K562 (cell line): Measurements from ENCODE around the gene TBRG4. TPM values are rescaled to one million over a fixed set of nuclear protein-coding genes. Genes with fewer than 3 reads are reported as not detected.

Experiments used
- CBX3 ChIP-seq, 2 experiments: IDR thresholded peaks; 1 replicate in 1 of 2; 2 replicates in 1 of 2; pipeline ENCODE4 v1.6.1; 2012; ENCODE audit warnings: inconsistent platforms in 2 of 2, low read length in 2 of 2, borderline replicate concordance in 1 of 2, control low read depth in 1 of 2
- CHD7 ChIP-seq: fragments of 200-600 bp; sonication (generic); IDR thresholded peaks from one replicate; pipeline ENCODE4 v1.6.1; 2012; ENCODE audit warnings: mild to moderate bottlenecking, low read depth, low read length, inconsistent platforms
- MEIS2 ChIP-seq: fragments of 450-650 bp; IDR thresholded peaks from 2 replicates; pipeline ENCODE4 v1.6.1; 2014; ENCODE audit warnings: mild to moderate bottlenecking; ENCODE audit not compliant: partially characterized antibody
- RNF2 ChIP-seq: sonication (generic); IDR thresholded peaks from 2 replicates; pipeline ENCODE4 v1.6.1; 2016
- SAP30 ChIP-seq: fragments of 200-600 bp; sonication (generic); IDR thresholded peaks from 2 replicates; pipeline ENCODE4 v1.6.1; 2012; ENCODE audit warnings: borderline replicate concordance, low read depth, mild to moderate bottlenecking, moderate library complexity, low read length, control low read depth, inconsistent platforms; ENCODE audit not compliant: insufficient read depth, poor library complexity, severe bottlenecking
- TBP ChIP-seq: optimal IDR thresholded peaks from 2 replicates; pipeline ENCODE3; 2011; ENCODE audit warnings: low read depth, low read length, improper control_type of control experiment
- ZKSCAN8 ChIP-seq: fragments of 200-800 bp; sonication (Bioruptor generic); IDR thresholded peaks from 2 replicates; pipeline ENCODE4 v1.6.1; 2016; ENCODE audit warnings: missing genetic modification characterization, missing compliant biosample characterization
- polyA plus RNA-seq, 8 experiments: library from polyadenylated mRNA; depleted of rRNA in 4 of 8; stranded (reverse) in 5 of 8; unstranded in 3 of 8; fragments of >200 nt; fragmentation: Nextera tagmentation in 2 of 8; fragmentation: Illumina TruSeq in 1 of 8; extraction: Ambion mirVana in 2 of 8; extraction: Trizol in 1 of 8; gene quantifications; 2 replicates each; pipeline versions ENCODE4 v1.2.1 to v1.2.3, GENCODE V29; 2011 to 2014; ENCODE audit warnings: inconsistent platforms in 1 of 8, missing spikeins in 1 of 8
- total RNA-seq, 7 experiments: library from RNA; depleted of rRNA in 6 of 7; stranded (reverse); fragments of >200 nt in 6 of 7; fragmentation: Illumina TruSeq in 2 of 7; extraction: Trizol in 2 of 7; gene quantifications; 2 replicates each; pipeline versions ENCODE4 v1.2.1 to v1.2.3, GENCODE V29; 2011 to 2021; ENCODE audit warnings: low replicate concordance in 1 of 7
- TF ChIP-seq, protein P1 (sequence below): fragments of 250-450 bp; sonication (Bioruptor Pico); IDR thresholded peaks from 2 replicates; pipeline ENCODE4 v1.4.0; 2020; ENCODE audit warnings: mild to moderate bottlenecking, moderate library complexity
- TF ChIP-seq, protein P2 (sequence below): fragments of 150-350 bp; IDR thresholded peaks from 2 replicates; pipeline ENCODE4 v1.6.1; 2014; ENCODE audit warnings: low read depth, mild to moderate bottlenecking, low read length, borderline replicate concordance

Gene TBRG4
- total and polyA plus RNA-seq, 9 of the 15 experiments (the other 6 are each of a cell fraction or from before 2014, with no cell fraction given), result 11.2 to 322 (median 216) TPM

DNA sequence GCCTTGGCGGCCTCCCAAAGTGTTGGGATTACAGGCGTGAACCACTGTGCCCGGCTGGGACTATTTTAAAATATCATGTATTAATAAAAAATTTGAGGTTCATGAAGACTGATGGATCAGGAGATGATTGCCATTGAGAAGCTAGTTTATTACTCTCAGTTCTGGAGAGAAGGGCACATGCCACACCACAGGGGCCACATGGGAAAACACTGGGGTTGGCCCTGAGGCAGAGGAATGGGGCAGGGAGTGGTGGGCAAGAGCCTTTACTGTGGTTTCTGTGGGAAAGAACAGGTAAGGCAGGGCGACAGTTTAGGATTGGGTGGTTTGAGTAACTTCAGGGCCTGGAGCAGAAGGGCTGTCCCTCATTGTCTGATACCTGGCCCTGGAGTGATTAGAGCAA lies 6.8 kb upstream of the TBRG4 start (continued):
- TF ChIP-seq CHD7, result no peak
- TF ChIP-seq MEIS2, result no peak
- TF ChIP-seq, protein P1, sequence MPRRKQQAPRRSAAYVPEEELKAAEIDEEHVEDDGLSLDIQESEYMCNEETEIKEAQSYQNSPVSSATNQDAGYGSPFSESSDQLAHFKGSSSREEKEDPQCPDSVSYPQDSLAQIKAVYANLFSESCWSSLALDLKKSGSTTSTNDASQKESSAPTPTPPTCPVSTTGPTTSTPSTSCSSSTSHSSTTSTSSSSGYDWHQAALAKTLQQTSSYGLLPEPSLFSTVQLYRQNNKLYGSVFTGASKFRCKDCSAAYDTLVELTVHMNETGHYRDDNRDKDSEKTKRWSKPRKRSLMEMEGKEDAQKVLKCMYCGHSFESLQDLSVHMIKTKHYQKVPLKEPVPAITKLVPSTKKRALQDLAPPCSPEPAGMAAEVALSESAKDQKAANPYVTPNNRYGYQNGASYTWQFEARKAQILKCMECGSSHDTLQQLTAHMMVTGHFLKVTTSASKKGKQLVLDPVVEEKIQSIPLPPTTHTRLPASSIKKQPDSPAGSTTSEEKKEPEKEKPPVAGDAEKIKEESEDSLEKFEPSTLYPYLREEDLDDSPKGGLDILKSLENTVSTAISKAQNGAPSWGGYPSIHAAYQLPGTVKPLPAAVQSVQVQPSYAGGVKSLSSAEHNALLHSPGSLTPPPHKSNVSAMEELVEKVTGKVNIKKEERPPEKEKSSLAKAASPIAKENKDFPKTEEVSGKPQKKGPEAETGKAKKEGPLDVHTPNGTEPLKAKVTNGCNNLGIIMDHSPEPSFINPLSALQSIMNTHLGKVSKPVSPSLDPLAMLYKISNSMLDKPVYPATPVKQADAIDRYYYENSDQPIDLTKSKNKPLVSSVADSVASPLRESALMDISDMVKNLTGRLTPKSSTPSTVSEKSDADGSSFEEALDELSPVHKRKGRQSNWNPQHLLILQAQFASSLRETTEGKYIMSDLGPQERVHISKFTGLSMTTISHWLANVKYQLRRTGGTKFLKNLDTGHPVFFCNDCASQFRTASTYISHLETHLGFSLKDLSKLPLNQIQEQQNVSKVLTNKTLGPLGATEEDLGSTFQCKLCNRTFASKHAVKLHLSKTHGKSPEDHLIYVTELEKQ (CRISPR knock-in tag), result no peak
- no peak for TF ChIP-seq TBP
- TF ChIP-seq, protein P2, sequence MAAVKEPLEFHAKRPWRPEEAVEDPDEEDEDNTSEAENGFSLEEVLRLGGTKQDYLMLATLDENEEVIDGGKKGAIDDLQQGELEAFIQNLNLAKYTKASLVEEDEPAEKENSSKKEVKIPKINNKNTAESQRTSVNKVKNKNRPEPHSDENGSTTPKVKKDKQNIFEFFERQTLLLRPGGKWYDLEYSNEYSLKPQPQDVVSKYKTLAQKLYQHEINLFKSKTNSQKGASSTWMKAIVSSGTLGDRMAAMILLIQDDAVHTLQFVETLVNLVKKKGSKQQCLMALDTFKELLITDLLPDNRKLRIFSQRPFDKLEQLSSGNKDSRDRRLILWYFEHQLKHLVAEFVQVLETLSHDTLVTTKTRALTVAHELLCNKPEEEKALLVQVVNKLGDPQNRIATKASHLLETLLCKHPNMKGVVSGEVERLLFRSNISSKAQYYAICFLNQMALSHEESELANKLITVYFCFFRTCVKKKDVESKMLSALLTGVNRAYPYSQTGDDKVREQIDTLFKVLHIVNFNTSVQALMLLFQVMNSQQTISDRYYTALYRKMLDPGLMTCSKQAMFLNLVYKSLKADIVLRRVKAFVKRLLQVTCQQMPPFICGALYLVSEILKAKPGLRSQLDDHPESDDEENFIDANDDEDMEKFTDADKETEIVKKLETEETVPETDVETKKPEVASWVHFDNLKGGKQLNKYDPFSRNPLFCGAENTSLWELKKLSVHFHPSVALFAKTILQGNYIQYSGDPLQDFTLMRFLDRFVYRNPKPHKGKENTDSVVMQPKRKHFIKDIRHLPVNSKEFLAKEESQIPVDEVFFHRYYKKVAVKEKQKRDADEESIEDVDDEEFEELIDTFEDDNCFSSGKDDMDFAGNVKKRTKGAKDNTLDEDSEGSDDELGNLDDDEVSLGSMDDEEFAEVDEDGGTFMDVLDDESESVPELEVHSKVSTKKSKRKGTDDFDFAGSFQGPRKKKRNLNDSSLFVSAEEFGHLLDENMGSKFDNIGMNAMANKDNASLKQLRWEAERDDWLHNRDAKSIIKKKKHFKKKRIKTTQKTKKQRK, result no peak
- no peak for TF ChIP-seq CBX3 (IDR thresholded peaks at IDR 0.05; ENCODE audit: borderline replicate concordance in 1 of 2, low read length in 2 of 2)
- TF ChIP-seq ZKSCAN8, result no peak
- TF ChIP-seq SAP30, result no peak
- TF ChIP-seq RNF2, result no peak
- TF ChIP-seq, all 486 proteins: peak for 0
